Astrocyte of the cerebellum (primary cell): Measurements from ENCODE around the gene ANGPTL1.

ENCODE experiments used
- DNase-seq: peaks from one replicate; pipeline ENCODE4 v3.0.0-alpha.2; 2011; ENCODE audit warnings: low read depth
- H3K4me3 ChIP-seq: 2 replicates; pipeline ENCODE4 v1.5.1; 2011; ENCODE audit warnings: mild to moderate bottlenecking, low read depth, low read length, moderate library complexity
- in situ Hi-C: cut with HindIII; loops from 2 replicates; pipeline ENCODE4 v1.10.0; 2017; ENCODE audit warnings: low sequenced_read_pairs
- TF ChIP-seq, protein P1 (sequence below): IDR thresholded peaks from 2 replicates; pipeline ENCODE4 v1.5.1; 2012; ENCODE audit warnings: low read length, low read depth, moderate library complexity, mild to moderate bottlenecking; ENCODE audit errors: missing control alignments

The ANGPTL1 gene

DNA sequence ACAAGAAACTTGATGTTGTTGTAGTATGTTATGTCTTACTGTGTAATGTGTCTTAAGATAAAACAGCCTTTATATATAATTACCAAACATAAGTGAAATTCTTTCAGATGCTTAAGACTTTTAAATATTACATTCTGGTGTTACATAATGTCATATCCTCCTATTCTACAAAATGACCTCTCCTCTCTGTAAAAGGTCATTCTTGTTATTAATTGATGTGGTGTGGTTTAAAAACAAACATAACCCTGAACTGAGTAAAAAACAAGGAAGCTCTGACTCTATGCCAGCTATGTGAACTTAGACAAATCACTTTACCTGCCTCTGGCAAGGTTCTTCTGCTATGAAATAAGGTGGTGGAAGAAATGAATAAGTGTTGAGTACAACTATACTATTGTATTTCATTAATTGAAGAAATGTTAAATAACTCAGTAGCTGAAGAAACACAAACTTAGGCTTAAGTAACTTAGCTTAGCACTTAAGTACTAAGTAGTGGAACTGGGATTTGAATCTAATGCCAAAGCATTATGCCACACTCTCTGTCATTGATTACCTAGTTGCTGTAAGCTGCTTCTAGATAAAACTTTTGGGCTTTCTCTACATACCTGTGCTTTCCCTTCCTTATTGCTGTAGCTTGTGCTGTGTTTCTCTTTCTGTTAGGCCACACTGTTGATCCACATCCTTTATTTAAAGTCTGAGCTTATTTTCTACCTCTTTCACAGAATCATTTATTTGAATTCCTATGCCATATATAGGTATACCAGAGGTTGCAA lies 859 bp upstream of the ANGPTL1 start:
- in situ Hi-C loops, result no loop called here
- H3K4me3 ChIP-seq, result no peak overlapping the region
- no peak for DNase-seq
- TF ChIP-seq, protein P1, sequence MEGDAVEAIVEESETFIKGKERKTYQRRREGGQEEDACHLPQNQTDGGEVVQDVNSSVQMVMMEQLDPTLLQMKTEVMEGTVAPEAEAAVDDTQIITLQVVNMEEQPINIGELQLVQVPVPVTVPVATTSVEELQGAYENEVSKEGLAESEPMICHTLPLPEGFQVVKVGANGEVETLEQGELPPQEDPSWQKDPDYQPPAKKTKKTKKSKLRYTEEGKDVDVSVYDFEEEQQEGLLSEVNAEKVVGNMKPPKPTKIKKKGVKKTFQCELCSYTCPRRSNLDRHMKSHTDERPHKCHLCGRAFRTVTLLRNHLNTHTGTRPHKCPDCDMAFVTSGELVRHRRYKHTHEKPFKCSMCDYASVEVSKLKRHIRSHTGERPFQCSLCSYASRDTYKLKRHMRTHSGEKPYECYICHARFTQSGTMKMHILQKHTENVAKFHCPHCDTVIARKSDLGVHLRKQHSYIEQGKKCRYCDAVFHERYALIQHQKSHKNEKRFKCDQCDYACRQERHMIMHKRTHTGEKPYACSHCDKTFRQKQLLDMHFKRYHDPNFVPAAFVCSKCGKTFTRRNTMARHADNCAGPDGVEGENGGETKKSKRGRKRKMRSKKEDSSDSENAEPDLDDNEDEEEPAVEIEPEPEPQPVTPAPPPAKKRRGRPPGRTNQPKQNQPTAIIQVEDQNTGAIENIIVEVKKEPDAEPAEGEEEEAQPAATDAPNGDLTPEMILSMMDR, result no peak

DNA sequence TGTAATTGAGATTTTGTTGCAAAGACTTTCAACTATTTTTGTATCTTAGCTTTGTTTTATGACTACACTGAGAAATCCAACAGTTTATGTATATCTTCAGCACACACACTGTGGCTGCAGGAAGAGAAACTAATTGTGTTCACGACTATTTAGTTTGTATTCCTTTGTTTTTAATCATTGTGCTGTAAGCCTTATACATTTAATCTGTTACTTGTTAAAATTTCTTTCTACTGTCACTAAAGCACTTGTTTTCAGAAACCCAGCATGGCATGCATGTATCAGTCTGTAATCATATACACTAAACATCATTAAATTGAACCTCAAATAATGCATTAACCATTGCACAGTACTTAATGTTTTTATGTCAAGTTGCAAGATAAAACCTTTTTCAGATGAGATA lies 656 bp downstream of the ANGPTL1 start:
- no peak for DNase-seq
- TF ChIP-seq, protein P1, result no peak
- H3K4me3 ChIP-seq, result peak overlapping the region; percentile 14
- in situ Hi-C loops, result no loop called here

DNA sequence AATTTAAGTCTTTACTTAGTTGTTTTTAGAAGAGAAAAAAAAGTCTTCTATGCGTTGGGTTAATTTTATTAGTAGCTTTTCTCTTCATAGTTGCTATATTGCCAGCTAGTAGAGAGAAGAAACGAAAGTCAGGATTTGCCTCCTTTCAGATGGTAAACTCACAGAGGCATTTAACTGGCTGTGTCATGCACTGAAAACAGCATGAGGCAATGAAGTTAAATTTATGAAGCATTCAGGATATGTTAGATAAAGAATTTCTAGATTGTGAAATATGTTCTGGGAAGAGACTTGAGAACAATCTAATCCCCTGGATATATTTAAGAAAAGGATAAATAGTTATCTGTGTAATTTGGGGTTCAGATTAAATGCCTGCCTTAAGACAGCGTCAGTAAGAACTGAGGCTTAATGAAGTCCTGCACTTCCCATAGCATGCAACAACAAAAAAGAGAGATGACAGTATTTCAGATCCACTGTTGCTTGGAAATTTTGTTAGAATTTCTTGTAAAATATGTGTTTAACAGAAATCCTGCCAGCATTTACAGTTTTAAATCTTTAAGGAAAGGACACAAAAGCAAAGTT lies 1.7 kb downstream of the ANGPTL1 start:
- peak; percentile 8 for DNase-seq
- TF ChIP-seq, protein P1, result no peak
- peak overlapping the region; percentile 23 for H3K4me3 ChIP-seq
- in situ Hi-C loops, result no loop called here

DNA sequence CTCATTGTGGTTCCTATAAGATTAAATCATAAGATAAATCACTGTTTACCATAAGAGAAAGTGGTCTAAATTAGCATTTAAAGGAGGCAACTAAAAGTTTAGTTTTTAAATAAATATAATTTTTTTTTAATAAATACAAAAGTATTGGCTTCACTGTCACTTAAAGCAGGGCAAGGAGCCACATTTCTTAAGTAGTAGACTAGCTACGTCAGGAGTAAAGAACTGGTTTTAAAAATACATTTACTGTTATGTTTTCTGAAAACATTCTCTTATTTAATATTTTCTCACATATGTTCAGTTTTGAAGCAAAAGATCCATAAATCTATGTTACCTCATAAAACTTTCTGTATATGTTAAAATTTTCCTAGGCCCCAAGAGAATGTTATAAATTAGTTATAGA lies 2.2 kb downstream of the ANGPTL1 start:
- no peak for DNase-seq
- peak overlapping the region; percentile 14 for H3K4me3 ChIP-seq
- in situ Hi-C loops, result no loop called here
- TF ChIP-seq, protein P1, result no peak

DNA sequence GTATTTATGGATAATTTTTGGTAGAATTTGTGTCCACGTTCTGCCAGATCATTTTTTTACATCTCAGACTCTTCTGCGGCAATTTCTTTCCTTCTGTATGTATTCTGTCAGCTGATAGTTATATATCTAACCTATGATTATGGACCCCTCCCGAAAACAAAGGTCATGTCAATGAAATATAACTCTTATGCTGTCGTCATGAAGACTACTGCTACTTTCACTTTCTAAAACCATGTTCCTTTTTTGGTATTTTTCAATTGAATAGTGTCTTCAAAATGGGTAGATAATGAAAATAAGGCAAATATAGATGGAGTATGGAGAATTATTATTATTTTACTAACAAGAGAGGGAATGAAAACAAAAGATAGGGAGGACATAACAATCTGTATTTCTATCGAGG lies 3.2 kb downstream of the ANGPTL1 start:
- in situ Hi-C loops, result no loop called here
- H3K4me3 ChIP-seq, result no peak overlapping the region
- no peak for DNase-seq
- TF ChIP-seq, protein P1, result no peak

DNA sequence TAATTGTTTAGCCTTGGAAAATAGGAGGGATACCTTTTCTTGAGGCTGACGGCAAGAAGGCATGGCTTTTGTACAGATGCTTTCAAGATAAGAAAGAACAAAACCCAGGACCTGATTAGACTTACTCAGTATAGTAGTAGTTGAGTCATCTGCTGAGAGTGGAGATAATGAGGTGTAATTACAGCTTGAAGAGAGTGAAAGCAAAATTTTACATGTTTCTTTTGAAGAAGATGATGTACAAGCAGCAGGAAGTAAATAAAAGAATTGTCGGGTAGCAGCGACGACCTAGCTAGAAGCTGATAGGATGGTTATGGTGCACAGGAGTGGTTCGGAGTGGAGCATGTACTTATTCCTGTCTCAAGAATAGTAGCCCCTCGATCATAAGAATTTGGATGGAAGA lies 6.6 kb downstream of the ANGPTL1 start:
- TF ChIP-seq, protein P1, result no peak
- no peak for DNase-seq
- in situ Hi-C loops, result no loop called here
- H3K4me3 ChIP-seq, result no peak overlapping the region
